B cell (primary cell): ENCODE results near the gene ZNF638. TPM values are rescaled to one million over a fixed set of nuclear protein-coding genes. Genes with fewer than 3 reads are reported as not detected.

Experiments used
- ATAC-seq: fragments of 200-7000 bp; cut with Tn5 transposase; one replicate; pipeline ENCODE4 v1.10.0; 2021; ENCODE audit warnings: low read depth, mild to moderate bottlenecking, moderate number of reproducible peaks, moderate library complexity
- CTCF ChIA-PET: fragments of 350-600 bp; sonication (Branson Sonifier 250); formaldehyde crosslinking; loops from one replicate; lab custom pipeline; 2021; ENCODE audit warnings: antibody characterized with exemption, inconsistent platforms; lab: Charles Lee
- POLR2A ChIA-PET: fragments of 350-600 bp; sonication (Branson Sonifier 250); formaldehyde crosslinking; loops from one replicate; lab custom pipeline; 2021; ENCODE audit warnings: antibody characterized with exemption; lab: Charles Lee
- DNase-seq: peaks from one replicate; pipeline ENCODE4 v3.0.0; 2013
- H2AFZ ChIP-seq: 2 replicates; pipeline ENCODE4 v1.6.1; 2012; ENCODE audit warnings: mild to moderate bottlenecking, low read depth, low read length; ENCODE audit not compliant: insufficient read depth, poor library complexity, severe bottlenecking
- H3K27ac ChIP-seq, 2 donors: 1 replicate in 1 of 2; 2 replicates in 1 of 2; pipeline ENCODE4 v1.5.1; 2012 to 2013; ENCODE audit warnings: low read length in 2 of 2, mild to moderate bottlenecking in 2 of 2, moderate library complexity in 1 of 2
- H3K27me3 ChIP-seq, 4 experiments: fragments of 200-600 bp in 1 of 4; sonication (generic) in 1 of 4; replicated peaks in 1 of 4; 1 replicate in 2 of 4; 2 replicates in 2 of 4; pipeline versions ENCODE4 v1.6.1 to v1.7.0; 2013 to 2016; ENCODE audit warnings: low read length in 3 of 4, mild to moderate bottlenecking in 2 of 4, mixed read lengths in 1 of 4, moderate library complexity in 1 of 4; ENCODE audit not compliant: insufficient read depth in 4 of 4, control insufficient read depth in 3 of 4; ENCODE audit errors: control extremely low read depth in 1 of 4
- H3K36me3 ChIP-seq, 2 experiments: replicated peaks in 1 of 2; 1 replicate in 1 of 2; 2 replicates in 1 of 2; pipeline versions ENCODE4 v1.6.1 to v1.7.1; 2013; ENCODE audit warnings: low read length in 1 of 2; ENCODE audit not compliant: insufficient read depth in 2 of 2, control insufficient read depth in 1 of 2; ENCODE audit errors: control extremely low read depth in 1 of 2, extremely low read depth in 1 of 2
- H3K4me1 ChIP-seq, 2 donors: fragments of 200-600 bp in 1 of 2; sonication (generic) in 1 of 2; 1 replicate in 1 of 2; 2 replicates in 1 of 2; pipeline versions ENCODE4 v1.5.1 to v1.6.1; 2013 to 2017; ENCODE audit warnings: low read length in 2 of 2; ENCODE audit not compliant: control insufficient read depth in 2 of 2, insufficient read depth in 2 of 2
- H3K4me2 ChIP-seq: replicated peaks from 2 replicates; pipeline ENCODE3; 2012; ENCODE audit warnings: mild to moderate bottlenecking, low read depth, low read length; ENCODE audit not compliant: poor library complexity, severe bottlenecking
- H3K4me3 ChIP-seq, 5 experiments: fragments of 200-600 bp in 1 of 5; sonication (generic) in 1 of 5; 1 replicate in 3 of 5; 2 replicates in 2 of 5; pipeline versions ENCODE4 v1.5.1 to v1.7.0; 2011 to 2016; ENCODE audit warnings: low read length in 4 of 5, mild to moderate bottlenecking in 4 of 5, low read depth in 2 of 5, control low read depth in 1 of 5, moderate library complexity in 1 of 5; ENCODE audit not compliant: insufficient read depth in 1 of 5; ENCODE audit errors: control extremely low read depth in 1 of 5, extremely low read depth in 1 of 5
- H3K79me2 ChIP-seq: fragments of 200-600 bp; sonication (generic); one replicate; pipeline ENCODE4 v1.6.0; 2016; ENCODE audit warnings: low read length; ENCODE audit not compliant: control insufficient read depth, insufficient read depth
- H3K9ac ChIP-seq: fragments of 200-600 bp; sonication (generic); 2 replicates; pipeline ENCODE4 v1.6.1; 2017; ENCODE audit warnings: mild to moderate bottlenecking, low read length, moderate library complexity
- H3K9me3 ChIP-seq, 3 donors: one replicate each; pipeline versions ENCODE4 v1.6.1 to v1.7.1; 2013; ENCODE audit warnings: low read length in 2 of 3; ENCODE audit not compliant: control insufficient read depth in 2 of 3, insufficient read depth in 1 of 3; ENCODE audit errors: control extremely low read depth in 1 of 3
- H4K20me1 ChIP-seq: 2 replicates; pipeline ENCODE4 v1.6.0; 2012; ENCODE audit warnings: mild to moderate bottlenecking, low read length; ENCODE audit not compliant: insufficient read depth, control insufficient read depth, poor library complexity, severe bottlenecking
- H3K27ac Mint-ChIP-seq: one replicate; pipeline ENCODE4 v1.8.0; 2021; ENCODE audit warnings: mixed read lengths
- H3K27me3 Mint-ChIP-seq: one replicate; pipeline ENCODE4 v1.8.0; 2021; ENCODE audit warnings: mixed read lengths
- H3K4me1 Mint-ChIP-seq: one replicate; pipeline ENCODE4 v1.8.0; 2021; ENCODE audit warnings: mixed read lengths
- H3K4me3 Mint-ChIP-seq: one replicate; pipeline ENCODE4 v1.8.0; 2021; ENCODE audit warnings: mixed read lengths
- H3K9me3 Mint-ChIP-seq: one replicate; pipeline ENCODE4 v1.8.0; 2022; ENCODE audit warnings: mixed read lengths; ENCODE audit not compliant: insufficient read depth
- EZH2 ChIP-seq: IDR thresholded peaks from 2 replicates; pipeline ENCODE4 v1.6.1; 2012; ENCODE audit warnings: borderline replicate concordance, low read depth, mild to moderate bottlenecking, moderate library complexity, low read length; ENCODE audit not compliant: insufficient read depth, poor library complexity, severe bottlenecking
- WGBS: methylation state at CpG from one replicate; pipeline ENCODE4 v1.1.5; 2013; ENCODE audit warnings: missing lambda C conversion rate; ENCODE audit not compliant: insufficient coverage; 5-methylcytosine and 5-hydroxymethylcytosine counted together
- intact Hi-C: fragments of 100-400 bp; cut with micrococcal nuclease; formaldehyde crosslinking; loops from one replicate; pipeline ENCODE4 v1.10.0; 2022
- polyA plus RNA-seq: library from polyadenylated mRNA; depleted of rRNA; stranded (reverse); fragments of >200 nt; gene quantifications from 2 replicates; pipeline ENCODE4 v1.2.3, GENCODE V29; 2012
- total RNA-seq, 2 donors: library from RNA; stranded (reverse); fragments of 120-200 nt in 1 of 2; gene quantifications; 1 replicate in 1 of 2; 2 replicates in 1 of 2; pipeline versions ENCODE4 v1.2.3 to v1.2.4, GENCODE V29; 2013 to 2022
- TF ChIP-seq, protein P1 (sequence below): fragments of 200-600 bp; IDR thresholded peaks from one replicate; pipeline ENCODE4 v1.8.0; 2022; ENCODE audit warnings: antibody characterized with exemption, mild to moderate bottlenecking

Gene ZNF638
- total and polyA plus RNA-seq, 2 donors (not counting 1 experiment from before 2014, with no cell fraction given): 60.1 to 221 TPM

DNA sequence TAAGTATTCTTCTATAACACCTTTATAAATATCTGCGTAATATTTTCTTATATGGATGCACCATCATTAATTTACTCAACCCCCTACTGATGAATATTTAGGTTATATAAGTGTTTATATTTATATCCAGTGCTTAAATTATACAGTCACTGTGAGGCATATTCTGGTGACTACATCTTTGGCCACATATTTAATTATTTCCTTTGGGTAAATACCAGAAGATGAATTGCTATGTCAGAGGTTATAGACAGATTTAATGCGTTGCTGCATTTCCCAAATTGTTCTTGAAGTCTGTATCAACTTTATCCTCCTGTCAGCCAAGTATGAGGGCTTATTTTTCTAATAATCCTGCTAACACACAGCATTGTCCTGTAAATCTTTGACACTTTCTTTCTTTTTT is 140.4 kb downstream of the ZNF638 start:
- Histone ChIP-seq H3K4me1 (peaks cover 2% of the 10 kb centered on the region in 2 donors), H3K9me3 (no peaks in the 10 kb centered on the region), H3K27ac (no peak overlapping the region), H2AFZ (no peak overlapping the region), H3K36me3 (no peaks in the 10 kb centered on the region), H3K9ac (no peak overlapping the region), H3K27me3 (peaks cover 0 to 18% (median 10%) of the 10 kb centered on the region in 4 experiments), H3K4me2 (no peak overlapping the region), H4K20me1 (no peaks in the 10 kb centered on the region), H3K4me3 (no peak overlapping the region), H3K79me2 (no peaks in the 10 kb centered on the region)
- ChIA-PET POLR2A (no interaction called here), CTCF (no interaction called here)
- intact Hi-C loops: no loop called here
- Mint-ChIP-seq H3K4me3 (no peak overlapping the region), H3K4me1 (peaks cover 10% of the 10 kb centered on the region), H3K9me3 (no peaks in the 10 kb centered on the region), H3K27ac (no peak overlapping the region), H3K27me3 (peaks cover 39% of the 10 kb centered on the region)
- no CpG with 5 or more reads among the region's 2 CpGs for WGBS
- TF ChIP-seq EZH2: no peak
- TF ChIP-seq, protein P1, sequence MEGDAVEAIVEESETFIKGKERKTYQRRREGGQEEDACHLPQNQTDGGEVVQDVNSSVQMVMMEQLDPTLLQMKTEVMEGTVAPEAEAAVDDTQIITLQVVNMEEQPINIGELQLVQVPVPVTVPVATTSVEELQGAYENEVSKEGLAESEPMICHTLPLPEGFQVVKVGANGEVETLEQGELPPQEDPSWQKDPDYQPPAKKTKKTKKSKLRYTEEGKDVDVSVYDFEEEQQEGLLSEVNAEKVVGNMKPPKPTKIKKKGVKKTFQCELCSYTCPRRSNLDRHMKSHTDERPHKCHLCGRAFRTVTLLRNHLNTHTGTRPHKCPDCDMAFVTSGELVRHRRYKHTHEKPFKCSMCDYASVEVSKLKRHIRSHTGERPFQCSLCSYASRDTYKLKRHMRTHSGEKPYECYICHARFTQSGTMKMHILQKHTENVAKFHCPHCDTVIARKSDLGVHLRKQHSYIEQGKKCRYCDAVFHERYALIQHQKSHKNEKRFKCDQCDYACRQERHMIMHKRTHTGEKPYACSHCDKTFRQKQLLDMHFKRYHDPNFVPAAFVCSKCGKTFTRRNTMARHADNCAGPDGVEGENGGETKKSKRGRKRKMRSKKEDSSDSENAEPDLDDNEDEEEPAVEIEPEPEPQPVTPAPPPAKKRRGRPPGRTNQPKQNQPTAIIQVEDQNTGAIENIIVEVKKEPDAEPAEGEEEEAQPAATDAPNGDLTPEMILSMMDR: no peak
- ATAC-seq: no peak
- DNase-seq: no peak

DNA sequence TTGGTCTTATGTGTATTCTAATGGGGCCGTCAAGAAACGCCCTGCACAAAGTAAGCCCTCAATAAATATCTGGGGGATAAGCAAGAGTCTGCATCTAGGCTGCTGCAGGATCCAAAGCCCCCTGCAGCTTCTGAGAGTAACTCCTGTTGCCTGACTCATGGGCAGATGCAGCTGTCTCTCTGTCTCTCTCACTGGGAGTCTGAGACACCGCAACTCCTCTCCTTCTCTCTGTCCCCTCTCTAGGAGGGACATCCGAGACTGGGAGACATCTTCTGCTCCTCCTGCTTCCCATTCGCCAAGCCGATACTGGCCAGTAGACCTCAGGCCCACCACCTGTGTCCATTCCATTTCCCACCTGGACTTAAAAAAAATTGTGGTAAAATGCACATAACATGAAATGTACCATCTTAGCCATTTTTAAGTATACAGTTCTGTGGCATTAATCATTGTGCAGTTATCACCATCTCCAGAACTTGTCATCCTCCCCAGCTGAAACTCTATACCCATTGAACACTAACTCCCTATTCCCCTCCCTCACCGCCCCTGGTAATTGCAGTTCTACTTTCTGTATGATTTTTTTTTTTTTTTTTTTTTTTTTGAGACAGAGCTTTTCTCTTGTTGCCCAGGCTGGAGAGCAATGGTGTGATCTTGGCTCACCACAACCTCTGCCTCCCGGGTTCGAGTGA is 141.9 kb downstream of the ZNF638 start:
- peaks cover 24% of the 10 kb centered on the region for H3K27me3 Mint-ChIP-seq
- WGBS: 94% methylated on average over 2 of the region's 9 CpGs
- no peak overlapping the region for H3K9ac ChIP-seq
- no peaks in the 10 kb centered on the region for H4K20me1 ChIP-seq
- no peak overlapping the region for H3K27ac Mint-ChIP-seq
- peaks cover 0 to 5% (median 3%) of the 10 kb centered on the region in 4 experiments for H3K27me3 ChIP-seq
- no peaks in the 10 kb centered on the region for H3K79me2 ChIP-seq
- DNase-seq (no peak), ATAC-seq (no peak)
- no peak overlapping the region for H3K4me3 ChIP-seq
- peaks cover 5% of the 10 kb centered on the region for H3K4me1 Mint-ChIP-seq
- no peak overlapping the region for H3K4me2 ChIP-seq
- TF ChIP-seq, protein P1: no peak
- TF ChIP-seq EZH2: no peak
- H2AFZ ChIP-seq: no peak overlapping the region
- no peaks in the 10 kb centered on the region for H3K4me1 ChIP-seq
- H3K4me3 Mint-ChIP-seq: no peak overlapping the region
- H3K36me3 ChIP-seq: no peaks in the 10 kb centered on the region
- H3K9me3 ChIP-seq: no peaks in the 10 kb centered on the region
- no peaks in the 10 kb centered on the region for H3K9me3 Mint-ChIP-seq
- ChIA-PET POLR2A (no interaction called here), CTCF (no interaction called here)
- intact Hi-C loops: no loop called here
- no peak overlapping the region for H3K27ac ChIP-seq
